ENCODE results near the gene PRR3. TPM values are rescaled to one million over a fixed set of nuclear protein-coding genes. Genes with fewer than 3 reads are reported as not detected.

PRR3 gene
- total and polyA plus RNA-seq, 11 donors, result 1.9 to 4.5 (median 3.3) TPM

GRCh38 chr6:30598912-30599624 is 42.0 kb downstream of the PRR3 start:
- Histone ChIP-seq H3K27ac (no peak overlapping the region), H3K9me3 (no peaks in the 10 kb centered on the region), H3K4me3 (no peak overlapping the region), H3K27me3 (no peaks in the 10 kb centered on the region), H3K36me3 (peaks cover 9 to 61% (median 47%) of the 10 kb centered on the region in 9 donors), H3K4me1 (peaks cover 0 to 11% (median 0%) of the 10 kb centered on the region in 12 donors)
- ATAC-seq, result peak in 1 of 4 donors; percentile 1
- TF ChIP-seq CTCF (IDR thresholded peaks at IDR 0.05), result no peak
- no peak for TF ChIP-seq POLR2A (IDR thresholded peaks at IDR 0.05)
- WGBS, 4 donors, result 71 to 77% (median 76%) methylated on average over 11 to 12 of the region's 12 CpGs
- intact Hi-C loops (cut with DNase I), result loop anchor here in 7 of 10 donors (5.0 to 10.0 kb wide), 4 partner anchors 42 to 117 kb away; partner anchors contain the start of genes GNL1 (in 1 of the 7) and PRR3 (in 1 of the 7)
- no peak for DNase-seq

- Histone ChIP-seq H3K27ac (no peak overlapping the region), H3K9me3 (no peaks in the 10 kb centered on the region), H3K27me3 (no peaks in the 10 kb centered on the region), H3K4me3 (no peak overlapping the region), H3K36me3 (peaks cover 13 to 61% (median 47%) of the 10 kb centered on the region in 9 donors), H3K4me1 (peaks cover 0 to 11% (median 0%) of the 10 kb centered on the region in 12 donors)
- 62 to 76% (median 75%) methylated on average over 13 of the region's 13 CpGs for WGBS, 4 donors
- TF ChIP-seq CTCF (IDR thresholded peaks at IDR 0.05) (no peak), POLR2A (IDR thresholded peaks at IDR 0.05) (no peak)
- intact Hi-C loops (cut with DNase I), result loop anchor here in 9 of 10 donors (5.0 to 10.0 kb wide), 5 partner anchors 42 to 117 kb away; partner anchors contain the start of genes GNL1 (in 1 of the 9) and PRR3 (in 1 of the 9)
- ATAC-seq, result peak in 3 of 4 donors; percentile 8 to 16 (median 10)
- no peak for DNase-seq
Observed at GRCh38 chr6:30599625-30600324, 42.7 kb downstream of the PRR3 start.

DNA sequence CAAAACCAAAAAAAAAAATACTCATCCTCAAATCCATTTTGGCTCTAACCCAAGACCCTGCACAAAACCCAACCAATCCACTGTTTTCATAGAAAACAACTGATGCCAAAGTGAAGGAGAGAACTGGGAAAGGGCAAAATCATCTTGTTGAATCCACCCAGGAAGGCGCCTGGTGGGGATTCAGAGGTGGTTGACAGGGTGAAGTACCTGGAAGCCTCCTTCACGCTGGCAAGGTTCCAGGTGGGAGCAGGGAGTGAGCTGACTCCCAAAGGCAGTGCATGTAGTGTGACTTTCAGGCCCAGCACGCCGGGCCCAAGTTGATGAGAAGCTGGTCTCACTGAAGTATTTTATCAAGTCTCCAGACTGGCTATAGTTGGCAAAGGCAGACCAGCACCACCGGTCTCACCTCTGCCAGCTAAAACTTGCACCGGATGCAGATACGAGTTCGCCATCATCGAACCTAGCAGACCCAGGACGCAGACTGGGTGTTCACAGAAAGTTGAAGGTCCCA is 43.4 kb downstream of the PRR3 start:
- DNase-seq, result peak in 2 of 5 donors; percentile 33 to 54

More for the DNA sequence above, 43.4 kb downstream of the PRR3 start:
- Histone ChIP-seq H3K9me3 (no peaks in the 10 kb centered on the region), H3K4me3 (no peak overlapping the region), H3K27ac (no peak overlapping the region), H3K27me3 (no peaks in the 10 kb centered on the region), H3K36me3 (peaks cover 19 to 64% (median 53%) of the 10 kb centered on the region in 9 donors), H3K4me1 (peaks cover 0 to 11% (median 0%) of the 10 kb centered on the region in 12 donors)
- peak in 3 of 4 donors; percentile 3 to 5 (median 4) for ATAC-seq
- no peak for TF ChIP-seq POLR2A (IDR thresholded peaks at IDR 0.05)
- TF ChIP-seq CTCF (IDR thresholded peaks at IDR 0.05), result no peak
- intact Hi-C loops (cut with DNase I), result loop anchor here in 3 of 10 donors (5.0 kb wide), 2 partner anchors 53 to 118 kb away; no protein-coding TSS in a partner anchor
- WGBS, 4 donors, result 51 to 63% (median 59%) methylated on average over 7 to 10 of the region's 10 CpGs

Measured in heart left ventricle (tissue), 16 donors.